Neural progenitor cell (in vitro differentiated cells): ENCODE results near the gene EXOC4. TPM values are rescaled to one million over a fixed set of nuclear protein-coding genes. Genes with fewer than 3 reads are reported as not detected.

Source experiments
- DNase-seq: peaks from one replicate; pipeline ENCODE4 v3.0.0-alpha.2; 2016; ENCODE audit warnings: low spot score
- H2AFZ ChIP-seq: fragments of 200-600 bp; sonication (generic); replicated peaks from 2 replicates; pipeline ENCODE4 v1.6.1; 2016; ENCODE audit warnings: antibody characterized with exemption
- H3F3A ChIP-seq: fragments of 200-600 bp; sonication (generic); 2 replicates; pipeline ENCODE4 v1.6.1; 2016; ENCODE audit warnings: antibody characterized with exemption, low read depth
- H3K27ac ChIP-seq: fragments of 200-600 bp; sonication (generic); 2 replicates; pipeline ENCODE4 v1.5.1; 2016; ENCODE audit warnings: mild to moderate bottlenecking
- H3K27me3 ChIP-seq: fragments of 200-600 bp; sonication (generic); 2 replicates; pipeline ENCODE4 v1.6.1; 2016; ENCODE audit warnings: mild to moderate bottlenecking, moderate library complexity
- H3K36me3 ChIP-seq: fragments of 200-600 bp; sonication (generic); 2 replicates; pipeline ENCODE4 v1.5.1; 2016
- H3K4me1 ChIP-seq: fragments of 200-600 bp; sonication (generic); 2 replicates; pipeline ENCODE4 v1.6.1; 2016; ENCODE audit warnings: mixed run types
- H3K4me2 ChIP-seq: fragments of 200-600 bp; sonication (generic); 2 replicates; pipeline ENCODE4 v1.6.1; 2016
- H3K4me3 ChIP-seq: fragments of 200-600 bp; sonication (generic); 2 replicates; pipeline ENCODE4 v1.5.1; 2016
- H3K79me2 ChIP-seq: fragments of 200-600 bp; sonication (generic); 2 replicates; pipeline ENCODE4 v1.6.1; 2016; ENCODE audit warnings: low read depth
- H3K9ac ChIP-seq: fragments of 200-600 bp; sonication (generic); 2 replicates; pipeline ENCODE4 v1.6.1; 2016
- H3K9me3 ChIP-seq: fragments of 200-600 bp; sonication (generic); 2 replicates; pipeline ENCODE4 v1.5.1; 2016; ENCODE audit warnings: low read depth
- H4K20me1 ChIP-seq: fragments of 200-600 bp; sonication (generic); 2 replicates; pipeline ENCODE4 v1.6.1; 2016; ENCODE audit warnings: low read depth
- H3K27ac Mint-ChIP-seq: 3 replicates; pipeline ENCODE4 v1.8.0; 2021; ENCODE audit warnings: mixed read lengths
- H3K27me3 Mint-ChIP-seq: 2 replicates; pipeline ENCODE4 v1.8.0; 2022; ENCODE audit warnings: low read depth, mild to moderate bottlenecking, inconsistent platforms, moderate library complexity, mixed read lengths; ENCODE audit not compliant: insufficient read depth
- H3K36me3 Mint-ChIP-seq: 3 replicates; pipeline ENCODE4 v1.8.0; 2021; ENCODE audit warnings: mixed read lengths
- H3K4me1 Mint-ChIP-seq: 3 replicates; pipeline ENCODE4 v1.8.0; 2021; ENCODE audit warnings: mixed read lengths
- H3K4me3 Mint-ChIP-seq: 3 replicates; pipeline ENCODE4 v1.8.0; 2021; ENCODE audit warnings: mild to moderate bottlenecking, moderate library complexity, mixed read lengths
- H3K9me3 Mint-ChIP-seq: 3 replicates; pipeline ENCODE4 v1.8.0; 2020; ENCODE audit warnings: mixed read lengths
- EZH2 ChIP-seq: fragments of 200-600 bp; sonication (generic); IDR thresholded peaks from 2 replicates; pipeline ENCODE4 v1.6.1; 2017; ENCODE audit warnings: antibody characterized with exemption, mild to moderate bottlenecking, moderate library complexity
- EZH2phosphoT487 ChIP-seq: fragments of 200-600 bp; sonication (generic); IDR thresholded peaks from 2 replicates; pipeline ENCODE4 v1.6.1; 2017; ENCODE audit warnings: antibody characterized with exemption
- total RNA-seq: library from RNA; depleted of rRNA; stranded (reverse); fragments of >200 nt; gene quantifications from 2 replicates; pipeline ENCODE4 v1.2.3, GENCODE V29; 2015; ENCODE audit warnings: low replicate concordance
- TF ChIP-seq, protein P1 (sequence below): fragments of 200-600 bp; sonication (generic); IDR thresholded peaks from 2 replicates; pipeline ENCODE4 v1.5.1; 2017; ENCODE audit warnings: antibody characterized with exemption, mild to moderate bottlenecking

EXOC4 gene
- total RNA-seq, 1 donor from 2014 or later = 129 TPM

DNA sequence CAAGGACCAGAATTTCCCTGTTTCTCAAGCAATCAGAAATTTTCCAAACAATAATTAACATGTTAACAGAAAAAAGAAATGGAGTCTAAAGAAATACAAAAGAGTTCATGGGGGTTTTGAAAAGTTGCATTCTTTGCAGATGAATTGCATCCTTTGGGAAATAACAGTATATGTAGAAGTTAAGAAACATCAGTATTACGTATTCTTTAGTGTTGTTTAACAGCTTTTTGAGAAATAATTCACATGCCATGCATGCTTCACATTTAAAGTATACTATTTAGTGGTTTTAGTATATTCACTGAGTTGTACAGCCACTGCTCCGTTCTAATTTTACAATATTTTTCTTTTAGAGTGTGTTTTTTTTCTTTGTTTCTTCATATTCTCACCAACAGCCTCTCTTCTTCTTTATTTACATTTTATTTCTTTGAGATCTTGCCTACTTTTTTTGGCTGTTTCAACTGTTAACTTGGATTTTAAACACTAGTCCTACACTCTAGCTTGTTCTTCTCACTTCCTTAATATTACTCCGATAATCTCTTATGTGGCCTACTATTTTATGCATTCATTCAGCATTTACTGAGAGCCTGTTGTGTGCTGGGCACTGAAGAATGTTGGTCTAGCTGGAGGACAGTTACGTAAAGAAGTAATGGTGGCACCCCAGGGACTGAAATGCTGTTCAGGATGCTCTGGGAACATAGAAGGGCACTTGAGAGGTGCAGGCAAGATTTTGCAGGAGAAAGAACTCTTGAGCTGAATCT lies 330.1 kb downstream of the EXOC4 start:
- Mint-ChIP-seq H3K4me3 (no peak overlapping the region), H3K4me1 (no peaks in the 10 kb centered on the region), H3K27me3 (no peaks in the 10 kb centered on the region), H3K27ac (no peak overlapping the region), H3K9me3 (no peaks in the 10 kb centered on the region), H3K36me3 (peaks cover 4% of the 10 kb centered on the region)
- Histone ChIP-seq H3K4me3 (no peak overlapping the region), H3K9ac (no peak overlapping the region), H3K4me2 (no peak overlapping the region), H4K20me1 (no peaks in the 10 kb centered on the region), H3K79me2 (no peaks in the 10 kb centered on the region), H3K4me1 (no peaks in the 10 kb centered on the region), H3K36me3 (no peaks in the 10 kb centered on the region), H3K27ac (no peak overlapping the region), H3K27me3 (no peaks in the 10 kb centered on the region), H3F3A (no peaks in the 10 kb centered on the region), H3K9me3 (no peaks in the 10 kb centered on the region), H2AFZ (no peak overlapping the region)
- DNase-seq = no peak
- TF ChIP-seq EZH2 (no peak), EZH2phosphoT487 (no peak)
- TF ChIP-seq, protein P1, sequence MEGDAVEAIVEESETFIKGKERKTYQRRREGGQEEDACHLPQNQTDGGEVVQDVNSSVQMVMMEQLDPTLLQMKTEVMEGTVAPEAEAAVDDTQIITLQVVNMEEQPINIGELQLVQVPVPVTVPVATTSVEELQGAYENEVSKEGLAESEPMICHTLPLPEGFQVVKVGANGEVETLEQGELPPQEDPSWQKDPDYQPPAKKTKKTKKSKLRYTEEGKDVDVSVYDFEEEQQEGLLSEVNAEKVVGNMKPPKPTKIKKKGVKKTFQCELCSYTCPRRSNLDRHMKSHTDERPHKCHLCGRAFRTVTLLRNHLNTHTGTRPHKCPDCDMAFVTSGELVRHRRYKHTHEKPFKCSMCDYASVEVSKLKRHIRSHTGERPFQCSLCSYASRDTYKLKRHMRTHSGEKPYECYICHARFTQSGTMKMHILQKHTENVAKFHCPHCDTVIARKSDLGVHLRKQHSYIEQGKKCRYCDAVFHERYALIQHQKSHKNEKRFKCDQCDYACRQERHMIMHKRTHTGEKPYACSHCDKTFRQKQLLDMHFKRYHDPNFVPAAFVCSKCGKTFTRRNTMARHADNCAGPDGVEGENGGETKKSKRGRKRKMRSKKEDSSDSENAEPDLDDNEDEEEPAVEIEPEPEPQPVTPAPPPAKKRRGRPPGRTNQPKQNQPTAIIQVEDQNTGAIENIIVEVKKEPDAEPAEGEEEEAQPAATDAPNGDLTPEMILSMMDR = no peak

- Histone ChIP-seq H2AFZ (no peak overlapping the region), H3K27ac (no peak overlapping the region), H3K4me1 (no peaks in the 10 kb centered on the region)
Observed at GRCh38 chr7:133583545-133584171, 330.8 kb downstream of the EXOC4 start.

DNA sequence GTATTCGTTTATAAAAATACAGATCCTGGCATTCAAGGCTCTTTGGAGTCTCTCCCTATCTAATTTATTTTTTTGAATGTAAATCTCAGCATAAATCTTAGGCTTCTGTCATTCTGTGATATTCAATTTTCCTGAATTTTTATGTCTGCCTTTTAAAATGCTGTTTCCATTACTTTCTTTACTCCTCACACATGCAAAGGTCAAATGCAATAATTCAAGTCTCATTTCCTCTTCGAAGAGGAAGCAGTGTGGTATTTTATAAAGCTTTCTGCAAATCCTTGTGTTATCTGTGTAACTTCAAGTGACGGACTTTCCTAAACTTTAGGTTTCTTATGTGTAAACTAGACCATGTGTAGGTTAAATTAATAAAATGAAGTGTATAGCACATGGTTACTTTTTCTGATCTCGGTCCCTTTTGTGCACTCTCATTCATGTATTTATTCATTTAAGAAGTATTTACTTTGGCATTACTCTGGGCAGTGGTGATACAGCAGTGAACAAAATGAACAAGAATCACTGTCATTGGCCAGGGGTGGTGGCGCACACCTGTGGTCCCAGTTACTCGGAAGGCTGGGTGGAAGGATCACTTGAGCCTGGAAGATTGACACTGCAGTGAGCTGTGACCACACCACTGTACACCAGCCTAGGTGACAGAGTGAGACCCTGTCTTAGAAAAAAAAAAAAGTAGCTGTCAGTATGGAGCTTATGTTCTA lies 332.2 kb downstream of the EXOC4 start:
- no peak overlapping the region for H3K4me3 Mint-ChIP-seq
- H3F3A ChIP-seq = no peaks in the 10 kb centered on the region
- no peak overlapping the region for H3K27ac Mint-ChIP-seq
- no peak overlapping the region for H3K27ac ChIP-seq
- H3K9me3 ChIP-seq = no peaks in the 10 kb centered on the region
- H4K20me1 ChIP-seq = no peaks in the 10 kb centered on the region
- no peak overlapping the region for H3K4me2 ChIP-seq
- H3K9me3 Mint-ChIP-seq = no peaks in the 10 kb centered on the region
- peaks cover 3% of the 10 kb centered on the region for H3K4me1 ChIP-seq
- TF ChIP-seq EZH2 (no peak), EZH2phosphoT487 (no peak)
- TF ChIP-seq, protein P1 = no peak
- no peak for DNase-seq
- no peak overlapping the region for H2AFZ ChIP-seq
- H3K4me1 Mint-ChIP-seq = no peaks in the 10 kb centered on the region
- no peaks in the 10 kb centered on the region for H3K27me3 ChIP-seq
- peaks cover 4% of the 10 kb centered on the region for H3K36me3 Mint-ChIP-seq
- H3K79me2 ChIP-seq = no peaks in the 10 kb centered on the region
- no peak overlapping the region for H3K9ac ChIP-seq
- no peaks in the 10 kb centered on the region for H3K36me3 ChIP-seq
- H3K4me3 ChIP-seq = no peak overlapping the region
- H3K27me3 Mint-ChIP-seq = no peaks in the 10 kb centered on the region

More at GRCh38 chr7:133583545-133584171, 330.8 kb downstream of the EXOC4 start:
- no peaks in the 10 kb centered on the region for H4K20me1 ChIP-seq
- H3K27me3 Mint-ChIP-seq = no peaks in the 10 kb centered on the region
- H3K9me3 ChIP-seq = no peaks in the 10 kb centered on the region
- no peaks in the 10 kb centered on the region for H3F3A ChIP-seq
- no peaks in the 10 kb centered on the region for H3K27me3 ChIP-seq
- no peaks in the 10 kb centered on the region for H3K4me1 Mint-ChIP-seq
- H3K4me2 ChIP-seq = no peak overlapping the region
- no peak overlapping the region for H3K27ac Mint-ChIP-seq
- no peak overlapping the region for H3K4me3 Mint-ChIP-seq
- TF ChIP-seq, protein P1 = no peak
- no peak for TF ChIP-seq EZH2
- TF ChIP-seq EZH2phosphoT487 = no peak
- no peaks in the 10 kb centered on the region for H3K36me3 ChIP-seq
- H3K4me3 ChIP-seq = no peak overlapping the region
- no peaks in the 10 kb centered on the region for H3K9me3 Mint-ChIP-seq
- H3K9ac ChIP-seq = no peak overlapping the region
- DNase-seq = no peak
- no peaks in the 10 kb centered on the region for H3K79me2 ChIP-seq
- H3K36me3 Mint-ChIP-seq = peaks cover 4% of the 10 kb centered on the region
